ENCODE measurements around the gene IFITM5.
A peak's percentile ranks its signal among the peaks of the same experiment; 100 is the strongest.
"Not testable (repeated sequence)": the region's sequence is repeated elsewhere in the genome, so short reads cannot be mapped to it uniquely, and the experiment has no call there.

IFITM5 gene

DNA sequence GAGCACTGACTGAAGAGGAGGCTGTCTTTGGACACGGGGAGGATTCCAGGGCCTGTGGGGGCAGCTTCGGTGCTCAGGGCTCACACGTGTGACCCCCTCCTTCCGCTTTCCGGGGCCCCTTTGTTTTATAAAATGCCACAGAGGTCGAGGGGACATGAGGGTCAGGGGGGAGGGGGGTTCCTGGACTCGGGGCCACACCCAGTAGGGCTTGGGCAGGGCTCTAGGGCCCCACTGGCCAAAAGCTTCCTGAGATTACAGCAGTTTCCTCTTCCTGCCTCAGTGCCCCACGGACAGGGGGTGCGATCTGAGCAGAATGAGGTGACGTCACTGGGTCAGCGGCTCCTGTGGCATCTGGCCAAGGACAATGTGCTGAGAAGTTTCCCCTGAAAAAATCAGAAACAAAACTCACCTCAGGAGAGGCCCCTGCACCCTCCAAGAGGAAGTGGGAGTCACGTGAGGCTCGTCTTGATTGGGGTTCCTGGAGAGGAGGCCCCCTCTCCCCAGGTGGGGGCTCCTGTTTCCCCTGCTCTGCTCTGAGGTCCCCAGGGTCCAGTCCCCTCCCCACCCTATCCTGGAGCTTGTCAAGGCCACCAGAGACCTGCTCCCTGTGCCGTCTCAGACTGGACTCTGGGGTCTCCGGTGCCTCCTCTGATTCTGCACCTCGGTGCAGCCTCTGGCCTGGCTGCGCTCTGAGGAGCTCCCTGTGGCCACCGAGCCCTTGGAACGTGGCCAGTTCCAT lies 27.7 kb upstream of the IFITM5 start:
- H3K4me3 ChIP-seq (ENCODE audit: extremely low read depth, insufficient read depth, low read length, poor library complexity, severe bottlenecking): no peak overlapping the region
- H3K36me3 ChIP-seq (ENCODE audit: control insufficient read depth, insufficient read depth, low read length): no peaks in the 10 kb centered on the region
- H3K27ac ChIP-seq (ENCODE audit: low read depth, low read length, severe bottlenecking): peak overlapping the region; percentile 16
- WGBS, 2 experiments (ENCODE audit: insufficient coverage in 2 of 2): 90 to 91% methylated on average over 13 to 15 of the region's 19 CpGs
- H3K9me3 ChIP-seq (ENCODE audit: control insufficient read depth, low read length): no peaks in the 10 kb centered on the region
- peaks cover 17% of the 10 kb centered on the region for H3K4me1 ChIP-seq (ENCODE audit: control insufficient read depth, insufficient read depth, low read length, poor library complexity, severe bottlenecking)

GRCh38 chr11:326592-326841 lies 27.2 kb upstream of the IFITM5 start:
- Histone ChIP-seq H3K4me1 (ENCODE audit: control insufficient read depth, insufficient read depth, low read length, poor library complexity, severe bottlenecking) (peaks cover 17% of the 10 kb centered on the region), H3K27ac (ENCODE audit: low read depth, low read length, severe bottlenecking) (no peak overlapping the region), H3K9me3 (ENCODE audit: control insufficient read depth, low read length) (no peaks in the 10 kb centered on the region), H3K4me3 (ENCODE audit: extremely low read depth, insufficient read depth, low read length, poor library complexity, severe bottlenecking) (no peak overlapping the region), H3K36me3 (ENCODE audit: control insufficient read depth, insufficient read depth, low read length) (no peaks in the 10 kb centered on the region)
- 63 to 74% methylated on average over 3 to 6 of the region's 6 CpGs for WGBS, 2 experiments (ENCODE audit: insufficient coverage in 2 of 2)

GRCh38 chr11:325796-326591 lies 26.7 kb upstream of the IFITM5 start:
- H3K36me3 ChIP-seq (ENCODE audit: control insufficient read depth, insufficient read depth, low read length): no peaks in the 10 kb centered on the region
- H3K27ac ChIP-seq (ENCODE audit: low read depth, low read length, severe bottlenecking): no peak overlapping the region
- peaks cover 17% of the 10 kb centered on the region for H3K4me1 ChIP-seq (ENCODE audit: control insufficient read depth, insufficient read depth, low read length, poor library complexity, severe bottlenecking)
- 89% methylated on average over 19 to 30 of the region's 30 CpGs for WGBS, 2 experiments (ENCODE audit: insufficient coverage in 2 of 2)
- H3K9me3 ChIP-seq (ENCODE audit: control insufficient read depth, low read length): no peaks in the 10 kb centered on the region
- H3K4me3 ChIP-seq (ENCODE audit: extremely low read depth, insufficient read depth, low read length, poor library complexity, severe bottlenecking): no peak overlapping the region

- not testable (repeated sequence) for H3K4me3 ChIP-seq (ENCODE audit: extremely low read depth, insufficient read depth, low read length, poor library complexity, severe bottlenecking); H3K36me3 ChIP-seq (ENCODE audit: control insufficient read depth, insufficient read depth, low read length); H3K9me3 ChIP-seq (ENCODE audit: control insufficient read depth, low read length)
- Histone ChIP-seq H3K4me1 (ENCODE audit: control insufficient read depth, insufficient read depth, low read length, poor library complexity, severe bottlenecking) (peaks cover 17% of the 10 kb centered on the region), H3K27ac (ENCODE audit: low read depth, low read length, severe bottlenecking) (peak overlapping the region; percentile 5)
- 79% methylated on average over 19 to 22 of the region's 34 CpGs for WGBS, 2 experiments (ENCODE audit: insufficient coverage in 2 of 2)
Measured at GRCh38 chr11:324593-325517, 25.5 kb upstream of the IFITM5 start.

DNA sequence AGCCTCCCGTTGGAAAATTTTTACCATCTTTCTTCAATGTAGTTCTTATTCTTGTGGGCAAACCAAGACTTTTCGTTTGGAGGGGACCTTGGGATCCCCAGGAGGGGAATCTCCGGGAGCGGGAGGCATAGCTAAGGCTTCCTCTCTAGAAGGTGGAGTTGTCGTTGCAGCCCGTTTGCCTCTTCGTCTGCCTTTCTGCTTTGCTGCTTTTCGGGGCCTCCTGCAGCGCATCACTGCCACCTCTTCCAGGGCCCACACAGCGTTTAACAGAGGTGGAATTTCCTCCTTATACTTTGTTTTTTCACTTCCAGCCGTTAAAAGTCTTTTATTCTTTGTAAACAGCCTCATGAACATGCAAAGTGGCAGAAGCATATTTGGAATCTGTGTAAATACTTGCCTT lies 24.8 kb upstream of the IFITM5 start:
- peaks cover 22% of the 10 kb centered on the region for H3K4me1 ChIP-seq (ENCODE audit: control insufficient read depth, insufficient read depth, low read length, poor library complexity, severe bottlenecking)
- H3K27ac ChIP-seq (ENCODE audit: low read depth, low read length, severe bottlenecking): peak overlapping the region; percentile 5
- WGBS, 2 experiments (ENCODE audit: insufficient coverage in 2 of 2): 71 to 78% methylated on average over 9 to 10 of the region's 11 CpGs
- H3K9me3 ChIP-seq (ENCODE audit: control insufficient read depth, low read length): no peaks in the 10 kb centered on the region
- no peaks in the 10 kb centered on the region for H3K36me3 ChIP-seq (ENCODE audit: control insufficient read depth, insufficient read depth, low read length)
- no peak overlapping the region for H3K4me3 ChIP-seq (ENCODE audit: extremely low read depth, insufficient read depth, low read length, poor library complexity, severe bottlenecking)

DNA sequence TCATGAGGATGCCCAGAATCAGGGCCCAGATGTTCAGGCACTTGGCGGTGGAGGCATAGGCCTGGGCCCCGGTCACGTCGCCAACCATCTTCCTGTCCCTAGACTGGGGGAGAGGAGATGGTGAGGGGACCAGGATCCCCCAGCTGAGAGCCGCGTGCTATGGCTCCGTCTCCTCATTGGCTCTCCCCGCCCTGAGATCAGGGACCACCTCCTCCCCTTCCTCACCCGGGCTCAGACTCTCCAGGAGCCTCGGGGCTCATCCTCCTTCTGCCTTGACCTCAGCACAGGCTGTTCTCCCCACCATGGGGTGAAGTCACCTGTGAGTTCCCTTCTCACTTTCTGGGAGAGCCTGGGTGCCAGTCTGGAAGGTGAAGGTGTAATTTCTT lies 20.6 kb upstream of the IFITM5 start:
- H3K36me3 ChIP-seq (ENCODE audit: control insufficient read depth, insufficient read depth, low read length); H3K9me3 ChIP-seq (ENCODE audit: control insufficient read depth, low read length); H3K27ac ChIP-seq (ENCODE audit: low read depth, low read length, severe bottlenecking): not testable (repeated sequence)
- Histone ChIP-seq H3K4me1 (ENCODE audit: control insufficient read depth, insufficient read depth, low read length, poor library complexity, severe bottlenecking) (peaks cover 19% of the 10 kb centered on the region), H3K4me3 (ENCODE audit: extremely low read depth, insufficient read depth, low read length, poor library complexity, severe bottlenecking) (peak overlapping the region; percentile 43)
- WGBS, 2 experiments (ENCODE audit: insufficient coverage in 2 of 2): no CpG with 5 or more reads among the region's 10 CpGs

- peak overlapping the region; percentile 35 for H3K4me3 ChIP-seq (ENCODE audit: extremely low read depth, insufficient read depth, low read length, poor library complexity, severe bottlenecking)
- H3K27ac ChIP-seq (ENCODE audit: low read depth, low read length, severe bottlenecking); H3K36me3 ChIP-seq (ENCODE audit: control insufficient read depth, insufficient read depth, low read length); H3K9me3 ChIP-seq (ENCODE audit: control insufficient read depth, low read length): not testable (repeated sequence)
- 64% methylated on average over 13 of the region's 29 CpGs for WGBS, 2 experiments (ENCODE audit: insufficient coverage in 2 of 2)
- H3K4me1 ChIP-seq (ENCODE audit: control insufficient read depth, insufficient read depth, low read length, poor library complexity, severe bottlenecking): peaks cover 16% of the 10 kb centered on the region
Measured at GRCh38 chr11:319121-319887, 20.0 kb upstream of the IFITM5 start.

GRCh38 chr11:318405-319120 lies 19.2 kb upstream of the IFITM5 start:
- not testable (repeated sequence) for H3K27ac ChIP-seq (ENCODE audit: low read depth, low read length, severe bottlenecking); H3K36me3 ChIP-seq (ENCODE audit: control insufficient read depth, insufficient read depth, low read length); H3K9me3 ChIP-seq (ENCODE audit: control insufficient read depth, low read length)
- WGBS, 2 experiments (ENCODE audit: insufficient coverage in 2 of 2): 17% methylated on average over 5 of the region's 79 CpGs; no CpG with 5 or more reads in 1 of the 2 experiments
- Histone ChIP-seq H3K4me1 (ENCODE audit: control insufficient read depth, insufficient read depth, low read length, poor library complexity, severe bottlenecking) (peaks cover 20% of the 10 kb centered on the region), H3K4me3 (ENCODE audit: extremely low read depth, insufficient read depth, low read length, poor library complexity, severe bottlenecking) (peak overlapping the region; percentile 35)

DNA sequence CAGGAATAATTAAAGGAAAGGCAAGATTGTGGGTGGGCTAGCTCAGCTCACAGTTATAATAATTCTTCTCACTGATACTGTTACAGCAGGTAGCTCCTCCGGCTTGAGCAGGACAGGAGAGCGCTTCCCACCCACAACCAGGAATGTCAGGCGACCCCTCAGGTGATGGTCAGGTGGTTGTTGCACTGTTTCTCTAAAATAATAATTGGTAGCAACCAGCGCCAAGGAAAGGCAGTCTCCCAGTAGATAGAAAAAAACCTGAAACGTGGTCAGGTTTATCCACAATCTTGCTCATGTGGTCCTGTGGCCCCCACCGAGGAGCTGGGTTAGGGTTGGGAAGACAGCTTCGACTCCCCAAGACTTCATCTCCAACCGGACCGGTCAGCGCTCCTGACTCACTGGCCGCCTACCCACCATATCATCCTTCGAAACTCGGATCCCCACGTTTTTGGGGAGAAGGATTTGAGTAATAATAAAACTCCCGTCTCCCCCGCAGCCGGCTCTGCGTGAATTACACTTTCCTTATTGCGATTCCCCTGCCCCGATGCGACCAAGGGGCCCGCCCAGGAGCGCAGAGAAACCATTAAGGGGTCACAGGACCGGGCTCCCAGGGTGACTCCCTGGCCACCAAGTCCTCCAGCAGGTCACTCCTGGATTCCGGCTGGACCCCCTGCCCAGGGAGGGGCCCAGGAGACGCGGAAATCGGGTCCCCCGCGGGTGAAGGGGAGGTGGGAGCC lies 18.5 kb upstream of the IFITM5 start:
- H3K4me1 ChIP-seq (ENCODE audit: control insufficient read depth, insufficient read depth, low read length, poor library complexity, severe bottlenecking): peaks cover 27% of the 10 kb centered on the region
- 48% methylated on average over 3 of the region's 30 CpGs; no CpG with 5 or more reads in 1 of the 2 experiments for WGBS, 2 experiments (ENCODE audit: insufficient coverage in 2 of 2)
- not testable (repeated sequence) for H3K4me3 ChIP-seq (ENCODE audit: extremely low read depth, insufficient read depth, low read length, poor library complexity, severe bottlenecking); H3K36me3 ChIP-seq (ENCODE audit: control insufficient read depth, insufficient read depth, low read length); H3K27ac ChIP-seq (ENCODE audit: low read depth, low read length, severe bottlenecking); H3K9me3 ChIP-seq (ENCODE audit: control insufficient read depth, low read length)
